Transverse colon (tissue), 4 donors: ENCODE results near the gene RRP7A.

Experiments used
- CTCF ChIP-seq, 5 experiments: fragments of 200-600 bp in 3 of 5; fragments of 450-650 bp in 2 of 5; sonication (generic) in 3 of 5; IDR thresholded peaks; 1 replicate in 2 of 5; 2 replicates in 3 of 5; pipeline ENCODE4 v1.5.1; 2016 to 2017; ENCODE audit warnings: antibody characterized with exemption in 5 of 5, inconsistent platforms in 3 of 5, mild to moderate bottlenecking in 2 of 5, moderate library complexity in 1 of 5
- EP300 ChIP-seq: sonication (generic); formaldehyde crosslinking; IDR thresholded peaks from one replicate; pipeline ENCODE4 v1.6.1; 2017; ENCODE audit warnings: antibody characterized with exemption, low read depth
- POLR2A ChIP-seq: fragments of 450-650 bp; IDR thresholded peaks from one replicate; pipeline ENCODE4 v1.6.1; 2016; ENCODE audit warnings: antibody characterized with exemption, mild to moderate bottlenecking, moderate library complexity
- POLR2AphosphoS5 ChIP-seq, 3 donors: sonication (generic); formaldehyde crosslinking; IDR thresholded peaks; one replicate each; pipeline ENCODE4 v1.6.1; 2016; ENCODE audit warnings: antibody characterized with exemption in 3 of 3

- TF ChIP-seq POLR2A (no peak), POLR2AphosphoS5 (IDR thresholded peaks at IDR 0.05) (no peak), CTCF (IDR thresholded peaks at IDR 0.05) (no peak), EP300 (no peak)
Observed at GRCh38 chr22:42562684-42563083, 43.1 kb upstream of the RRP7A start.
